Progenitor cell of endocrine pancreas (in vitro differentiated cells): ENCODE results near the gene CPAMD8. TPM values are rescaled to one million over a fixed set of nuclear protein-coding genes. Genes with fewer than 3 reads are reported as not detected.

Source experiments
- DNase-seq: peaks from one replicate; pipeline ENCODE4 v3.0.0; 2021; ENCODE audit warnings: low spot score; ENCODE audit not compliant: unreplicated experiment
- H3K27ac Mint-ChIP-seq: 2 replicates; pipeline ENCODE4 v1.8.0; 2021; ENCODE audit warnings: mild to moderate bottlenecking, moderate library complexity, mixed read lengths
- H3K27me3 Mint-ChIP-seq: 2 replicates; pipeline ENCODE4 v1.8.0; 2021; ENCODE audit warnings: mixed read lengths
- H3K36me3 Mint-ChIP-seq: 2 replicates; pipeline ENCODE4 v1.8.0; 2022; ENCODE audit warnings: mixed read lengths; ENCODE audit not compliant: insufficient read depth
- H3K4me1 Mint-ChIP-seq: 2 replicates; pipeline ENCODE4 v1.8.0; 2021; ENCODE audit warnings: low read depth, mixed read lengths
- H3K4me3 Mint-ChIP-seq: 2 replicates; pipeline ENCODE4 v1.8.0; 2021; ENCODE audit warnings: low read depth, mild to moderate bottlenecking, moderate library complexity, mixed read lengths
- H3K9me3 Mint-ChIP-seq: 2 replicates; pipeline ENCODE4 v1.8.0; 2021; ENCODE audit warnings: low read depth, mixed read lengths
- total RNA-seq: library from RNA; stranded (reverse); gene quantifications from 2 replicates; pipeline ENCODE4 v1.2.1, GENCODE V29; 2021
- TF ChIP-seq, protein P1 (sequence below): fragments of 200-600 bp; sonication (generic); IDR thresholded peaks from one replicate; pipeline ENCODE4 v1.5.0; 2021; ENCODE audit warnings: antibody characterized with exemption, mild to moderate bottlenecking; ENCODE audit not compliant: unreplicated experiment

The CPAMD8 gene
- total RNA-seq, 1 donor from 2014 or later = 63.4 TPM

- TF ChIP-seq, protein P1, sequence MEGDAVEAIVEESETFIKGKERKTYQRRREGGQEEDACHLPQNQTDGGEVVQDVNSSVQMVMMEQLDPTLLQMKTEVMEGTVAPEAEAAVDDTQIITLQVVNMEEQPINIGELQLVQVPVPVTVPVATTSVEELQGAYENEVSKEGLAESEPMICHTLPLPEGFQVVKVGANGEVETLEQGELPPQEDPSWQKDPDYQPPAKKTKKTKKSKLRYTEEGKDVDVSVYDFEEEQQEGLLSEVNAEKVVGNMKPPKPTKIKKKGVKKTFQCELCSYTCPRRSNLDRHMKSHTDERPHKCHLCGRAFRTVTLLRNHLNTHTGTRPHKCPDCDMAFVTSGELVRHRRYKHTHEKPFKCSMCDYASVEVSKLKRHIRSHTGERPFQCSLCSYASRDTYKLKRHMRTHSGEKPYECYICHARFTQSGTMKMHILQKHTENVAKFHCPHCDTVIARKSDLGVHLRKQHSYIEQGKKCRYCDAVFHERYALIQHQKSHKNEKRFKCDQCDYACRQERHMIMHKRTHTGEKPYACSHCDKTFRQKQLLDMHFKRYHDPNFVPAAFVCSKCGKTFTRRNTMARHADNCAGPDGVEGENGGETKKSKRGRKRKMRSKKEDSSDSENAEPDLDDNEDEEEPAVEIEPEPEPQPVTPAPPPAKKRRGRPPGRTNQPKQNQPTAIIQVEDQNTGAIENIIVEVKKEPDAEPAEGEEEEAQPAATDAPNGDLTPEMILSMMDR = no peak
- Mint-ChIP-seq H3K36me3 (peaks cover 9% of the 10 kb centered on the region), H3K9me3 (no peaks in the 10 kb centered on the region), H3K4me1 (no peaks in the 10 kb centered on the region), H3K27ac (no peak overlapping the region), H3K27me3 (no peaks in the 10 kb centered on the region), H3K4me3 (no peak overlapping the region)
- no peak for DNase-seq
Measured at GRCh38 chr19:16952046-16952445, 74.6 kb downstream of the CPAMD8 start.

- Mint-ChIP-seq H3K27ac (no peak overlapping the region), H3K9me3 (no peaks in the 10 kb centered on the region), H3K27me3 (no peaks in the 10 kb centered on the region), H3K4me3 (no peak overlapping the region), H3K4me1 (no peaks in the 10 kb centered on the region), H3K36me3 (peaks cover 9% of the 10 kb centered on the region)
- no peak for DNase-seq
- TF ChIP-seq, protein P1 = no peak
Measured at GRCh38 chr19:16951529-16951928, 75.1 kb downstream of the CPAMD8 start.

DNA sequence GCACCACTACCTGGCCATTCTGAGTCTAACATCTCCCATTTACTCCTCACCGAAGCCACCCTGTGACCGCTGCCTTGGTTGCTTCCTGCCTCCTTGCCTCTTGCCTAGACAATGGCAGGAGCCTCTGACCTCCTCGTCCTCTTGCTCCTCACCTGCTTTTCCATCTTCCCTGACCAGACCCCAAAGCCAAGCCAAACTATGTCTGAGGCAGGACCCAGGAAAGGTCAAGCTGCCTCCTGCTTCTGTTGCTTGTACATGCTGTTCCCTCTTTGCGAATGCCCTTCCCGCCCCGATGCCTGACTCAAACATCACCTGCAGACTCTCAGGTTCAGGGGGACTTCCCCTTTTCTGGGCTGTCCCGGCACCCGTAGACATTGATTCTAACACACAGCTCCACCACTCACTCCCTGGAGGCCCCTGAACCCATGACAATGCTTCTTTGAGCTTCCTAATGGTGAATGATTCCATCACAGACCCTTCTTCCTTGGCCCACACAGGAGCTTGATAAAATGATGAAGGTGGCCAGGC is 77.0 kb downstream of the CPAMD8 start:
- DNase-seq = no peak
- H3K36me3 Mint-ChIP-seq = peaks cover 12% of the 10 kb centered on the region
- no peaks in the 10 kb centered on the region for H3K27me3 Mint-ChIP-seq
- no peaks in the 10 kb centered on the region for H3K9me3 Mint-ChIP-seq
- TF ChIP-seq, protein P1 = no peak
- no peak overlapping the region for H3K4me3 Mint-ChIP-seq
- H3K4me1 Mint-ChIP-seq = no peaks in the 10 kb centered on the region
- H3K27ac Mint-ChIP-seq = no peak overlapping the region

- no peak overlapping the region for H3K27ac Mint-ChIP-seq
- peaks cover 5% of the 10 kb centered on the region for H3K36me3 Mint-ChIP-seq
- no peak overlapping the region for H3K4me3 Mint-ChIP-seq
- no peaks in the 10 kb centered on the region for H3K9me3 Mint-ChIP-seq
- H3K4me1 Mint-ChIP-seq = no peaks in the 10 kb centered on the region
- no peak for DNase-seq
- TF ChIP-seq, protein P1 = no peak
- no peaks in the 10 kb centered on the region for H3K27me3 Mint-ChIP-seq
Measured at GRCh38 chr19:16946951-16947940, 79.4 kb downstream of the CPAMD8 start.

DNA sequence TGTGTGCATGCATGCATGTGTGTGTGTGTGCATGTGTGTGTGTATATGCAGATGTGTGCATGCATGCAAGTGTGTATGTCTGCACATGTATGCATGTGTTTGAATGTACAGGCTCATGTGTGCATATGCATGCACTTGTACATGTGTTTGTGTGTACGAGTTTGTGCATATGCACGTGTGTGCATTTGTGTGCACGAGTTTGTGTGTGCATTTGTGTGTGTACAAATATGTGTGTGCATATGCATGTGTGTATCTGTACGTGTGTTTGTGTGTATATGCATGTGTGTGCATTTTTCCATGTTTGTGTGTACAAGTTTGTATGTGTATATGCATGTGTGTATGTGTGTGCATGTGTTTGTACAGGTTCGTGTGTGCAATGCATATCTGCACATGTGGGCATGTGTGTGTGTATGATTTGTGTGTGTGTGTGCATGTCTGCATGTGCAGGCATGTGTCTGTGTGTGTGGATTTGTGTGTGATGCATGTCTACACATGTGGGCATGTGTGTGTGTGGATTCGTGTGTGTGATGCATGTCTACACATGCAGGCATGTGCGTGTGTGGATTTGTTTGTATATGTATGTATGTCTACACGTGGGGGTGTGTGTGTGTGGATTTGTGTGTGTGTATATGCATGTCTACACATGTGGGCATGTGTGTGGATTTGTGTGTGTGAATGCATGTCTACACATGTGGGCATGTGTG is 80.7 kb downstream of the CPAMD8 start:
- TF ChIP-seq, protein P1 = no peak
- H3K4me1 Mint-ChIP-seq = no peaks in the 10 kb centered on the region
- no peaks in the 10 kb centered on the region for H3K27me3 Mint-ChIP-seq
- peak overlapping the region; percentile 65 for H3K27ac Mint-ChIP-seq
- peaks cover 7% of the 10 kb centered on the region for H3K36me3 Mint-ChIP-seq
- no peak overlapping the region for H3K4me3 Mint-ChIP-seq
- DNase-seq = no peak
- no peaks in the 10 kb centered on the region for H3K9me3 Mint-ChIP-seq
